Endometrium (tissue), 2 donors: Measurements from ENCODE around the gene PUM2.
"Not testable (repeated sequence)": the region's sequence is repeated elsewhere in the genome, so short reads cannot be mapped to it uniquely, and the experiment has no call there.

Experiments
- FAIRE-seq: peaks from 2 replicates; lab custom pipeline; 2012; peaks lifted over from hg19 to GRCh38; lab: Jason Lieb, UNC
- donor health status: control.
- donor health status: control.

PUM2 gene

DNA sequence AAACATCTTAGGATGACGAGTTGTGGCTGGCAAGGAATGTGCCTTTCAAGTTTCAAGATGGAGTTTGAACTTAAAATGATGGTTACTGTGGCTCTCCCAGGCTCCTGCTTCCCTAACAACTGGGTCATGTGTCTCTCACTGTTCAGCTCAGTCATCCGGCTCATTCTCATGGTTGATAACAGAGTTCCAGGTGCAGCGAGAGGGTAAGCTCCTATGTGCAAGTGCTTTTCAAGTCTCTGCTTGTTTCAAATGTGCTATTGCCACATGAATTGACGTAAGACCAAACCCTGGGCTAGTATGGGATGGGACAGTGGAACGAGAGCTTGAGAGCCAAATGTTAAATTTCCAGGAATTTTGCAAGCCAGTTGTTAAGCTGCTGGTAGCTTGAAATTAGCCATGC lies 19.5 kb upstream of the PUM2 start:
- FAIRE-seq, result no peak

DNA sequence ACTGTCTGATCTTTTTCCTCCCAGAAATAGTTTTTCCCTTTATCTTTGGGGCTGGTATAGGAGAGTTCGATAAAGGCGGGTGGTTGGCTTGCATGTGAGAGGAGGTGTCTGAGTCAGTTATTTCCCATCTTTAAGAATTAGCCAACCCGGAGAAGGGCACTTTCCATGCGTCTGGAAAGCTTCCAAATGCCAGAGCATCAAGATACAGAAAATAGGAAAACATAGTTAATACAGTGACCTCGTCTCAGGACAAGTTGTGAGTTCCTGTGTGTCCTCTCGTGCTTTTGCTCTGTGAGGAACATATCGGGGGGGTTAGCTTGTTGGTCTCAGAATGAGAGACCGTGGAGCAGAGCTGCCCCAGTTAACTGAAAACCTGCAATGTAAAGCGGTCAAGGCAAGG lies 18.7 kb upstream of the PUM2 start:
- FAIRE-seq, result no peak

- FAIRE-seq, result no peak
Measured at GRCh38 chr2:20368706-20369105, 18.1 kb upstream of the PUM2 start.

DNA sequence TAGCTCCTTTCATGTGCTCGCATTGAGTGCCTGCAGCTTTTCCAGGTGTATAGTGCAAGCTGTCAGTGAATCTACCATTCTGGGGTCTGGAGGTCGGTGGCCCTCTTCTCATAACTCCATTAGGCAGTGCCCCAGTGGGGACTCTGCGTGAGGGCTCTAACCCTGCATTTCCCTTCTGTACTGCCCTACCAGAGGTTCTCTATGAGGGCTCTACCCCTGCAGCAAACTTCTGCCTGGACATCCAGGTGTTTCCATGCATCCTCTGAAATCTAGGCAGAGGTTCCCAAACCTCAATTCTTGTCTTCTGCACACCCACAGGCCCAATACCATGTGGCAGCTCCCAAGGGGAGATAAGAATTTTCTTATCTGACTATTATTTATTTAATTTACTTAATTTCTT lies 17.3 kb upstream of the PUM2 start:
- FAIRE-seq, result not testable (repeated sequence)

GRCh38 chr2:20366672-20367116 lies 16.1 kb upstream of the PUM2 start:
- FAIRE-seq, result no peak

- no peak for FAIRE-seq
Measured at GRCh38 chr2:20365249-20365817, 14.7 kb upstream of the PUM2 start.

DNA sequence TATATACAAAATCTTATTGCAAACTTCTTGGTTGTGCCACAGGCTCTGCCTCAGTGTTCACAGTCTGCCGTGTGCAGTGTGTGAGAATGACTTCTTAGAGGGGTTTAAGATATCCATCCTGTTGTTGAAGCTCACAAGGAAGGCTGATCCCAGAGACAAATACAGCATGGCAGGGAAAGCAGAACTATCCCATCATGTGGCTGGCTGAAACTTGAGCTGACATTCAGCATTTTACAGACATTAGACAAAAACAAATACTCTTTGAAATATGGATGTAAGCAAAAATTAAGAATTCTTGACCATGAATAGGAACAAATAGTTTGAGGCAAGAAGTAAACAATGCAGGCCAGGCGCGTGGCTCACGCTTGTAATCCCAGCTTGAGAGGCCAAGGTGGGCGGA lies 12.9 kb upstream of the PUM2 start:
- FAIRE-seq, result no peak

DNA sequence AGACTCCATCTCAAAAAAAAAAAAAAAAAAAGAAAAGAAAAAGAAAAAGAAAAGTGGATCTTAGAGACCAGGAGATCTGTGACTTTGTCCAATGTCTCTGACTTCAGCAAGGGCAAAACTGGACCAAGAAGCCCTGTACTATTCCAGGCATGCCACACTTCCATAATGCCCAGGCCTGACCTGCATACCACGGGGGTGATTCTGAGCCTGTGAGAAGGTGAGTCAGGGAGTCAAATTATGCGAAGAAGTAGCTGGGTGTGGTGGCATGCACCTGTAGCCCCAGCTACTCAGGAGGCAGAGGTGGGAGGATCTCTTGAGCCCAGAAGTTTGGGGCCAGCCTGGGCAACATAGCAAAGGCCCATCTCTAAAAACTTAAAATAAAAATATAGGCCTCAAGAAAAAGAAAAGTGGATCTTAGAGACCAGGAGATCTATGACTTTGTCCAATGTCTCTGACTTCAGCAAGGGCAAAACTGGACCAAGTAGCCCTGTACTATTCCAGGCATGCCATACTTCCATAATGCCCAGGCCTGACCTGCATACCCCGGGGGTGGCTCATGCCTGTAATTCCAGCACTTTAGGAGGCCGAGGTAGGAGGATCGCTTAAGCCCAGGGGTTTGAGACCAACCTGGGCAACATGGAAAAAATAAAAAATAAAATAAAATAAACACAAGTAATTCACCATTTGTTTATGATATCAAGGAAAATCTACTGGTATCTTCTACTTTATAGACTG lies 12.2 kb upstream of the PUM2 start:
- no peak for FAIRE-seq

DNA sequence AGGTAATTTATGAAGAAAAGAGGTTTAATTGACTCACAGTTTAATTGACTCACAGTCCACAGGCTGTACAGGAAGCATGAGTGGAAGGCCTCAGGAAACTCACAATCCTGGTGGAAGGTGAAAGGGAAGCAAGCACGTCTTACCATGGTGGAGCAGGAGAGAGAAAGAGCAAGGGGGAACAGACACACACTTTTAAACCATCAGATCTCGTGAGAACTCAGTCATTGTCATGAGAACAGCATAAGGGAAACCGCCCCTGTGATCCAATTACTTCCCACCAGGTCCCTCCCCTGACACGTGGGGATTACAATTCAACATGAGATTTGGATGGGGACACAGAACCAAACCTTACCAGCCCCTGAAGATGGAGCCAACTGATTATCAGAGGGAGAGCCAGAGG lies 11.2 kb upstream of the PUM2 start:
- no peak for FAIRE-seq

DNA sequence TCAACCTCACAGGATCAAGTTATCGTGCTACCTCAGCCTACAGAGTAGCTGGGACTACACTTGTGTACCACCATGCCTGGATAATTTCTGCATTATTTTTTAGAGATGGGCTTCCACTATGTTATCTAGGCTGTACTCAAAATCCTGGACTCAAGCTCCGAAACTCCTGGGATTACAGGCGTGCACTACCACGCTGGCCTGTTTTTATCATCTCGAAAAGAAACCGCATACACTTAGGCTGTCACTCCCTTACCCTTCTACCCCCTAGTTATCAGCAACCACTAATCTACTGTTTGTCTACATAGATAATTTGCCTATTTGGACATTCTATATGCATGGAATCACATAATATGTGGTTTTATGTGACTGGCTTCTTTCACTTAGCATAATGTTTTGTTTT lies 8.5 kb upstream of the PUM2 start:
- FAIRE-seq, result no peak

- FAIRE-seq, result no peak
Measured at GRCh38 chr2:20357638-20358389, 7.2 kb upstream of the PUM2 start.

DNA sequence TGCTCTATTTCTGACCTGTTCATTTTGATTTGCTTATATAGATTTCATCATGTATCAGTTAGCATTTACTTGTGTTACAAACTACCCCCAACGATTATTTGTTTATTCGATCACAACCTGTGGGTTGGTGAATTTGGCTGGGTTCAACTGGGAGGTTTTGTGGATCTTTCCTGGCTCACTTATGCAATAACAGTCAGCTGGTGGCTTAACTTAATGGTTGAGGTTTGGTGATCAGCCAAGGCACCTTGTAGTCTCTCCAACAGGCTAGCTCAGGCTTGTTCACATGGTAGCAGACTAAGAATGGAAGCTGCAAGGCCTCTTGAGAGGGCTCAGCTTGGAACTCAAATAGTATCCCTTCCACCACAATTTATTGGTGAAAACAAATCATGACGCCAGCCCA lies 5.4 kb upstream of the PUM2 start:
- no peak for FAIRE-seq

DNA sequence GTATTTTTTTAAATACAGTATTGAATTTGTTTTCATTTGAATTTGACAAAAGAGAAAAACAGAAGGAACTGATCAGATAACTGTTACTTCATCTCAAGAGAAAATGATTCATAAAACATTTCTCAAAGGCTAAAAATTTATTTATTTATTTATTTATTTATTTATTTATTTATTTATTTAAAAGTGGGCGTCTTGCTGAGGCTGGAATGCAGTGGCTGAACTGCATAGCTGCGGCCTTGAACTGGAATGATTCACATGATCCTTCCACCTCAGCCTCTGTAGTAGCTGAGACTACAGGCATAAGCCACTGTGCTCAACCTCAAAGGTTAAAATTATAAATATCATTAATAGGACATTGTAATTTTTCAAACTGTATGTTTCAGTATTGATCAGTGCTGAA lies 4.5 kb upstream of the PUM2 start:
- FAIRE-seq, result no peak

- FAIRE-seq, result no peak
Measured at GRCh38 chr2:20353241-20353992, 2.8 kb upstream of the PUM2 start.

- FAIRE-seq, result no peak
Measured at GRCh38 chr2:20352581-20353216, 2.1 kb upstream of the PUM2 start.

- FAIRE-seq, result no peak
Measured at GRCh38 chr2:20352230-20352578, 1.6 kb upstream of the PUM2 start.

- FAIRE-seq, result no peak
Measured at GRCh38 chr2:20351555-20352229, 1.0 kb upstream of the PUM2 start.

DNA sequence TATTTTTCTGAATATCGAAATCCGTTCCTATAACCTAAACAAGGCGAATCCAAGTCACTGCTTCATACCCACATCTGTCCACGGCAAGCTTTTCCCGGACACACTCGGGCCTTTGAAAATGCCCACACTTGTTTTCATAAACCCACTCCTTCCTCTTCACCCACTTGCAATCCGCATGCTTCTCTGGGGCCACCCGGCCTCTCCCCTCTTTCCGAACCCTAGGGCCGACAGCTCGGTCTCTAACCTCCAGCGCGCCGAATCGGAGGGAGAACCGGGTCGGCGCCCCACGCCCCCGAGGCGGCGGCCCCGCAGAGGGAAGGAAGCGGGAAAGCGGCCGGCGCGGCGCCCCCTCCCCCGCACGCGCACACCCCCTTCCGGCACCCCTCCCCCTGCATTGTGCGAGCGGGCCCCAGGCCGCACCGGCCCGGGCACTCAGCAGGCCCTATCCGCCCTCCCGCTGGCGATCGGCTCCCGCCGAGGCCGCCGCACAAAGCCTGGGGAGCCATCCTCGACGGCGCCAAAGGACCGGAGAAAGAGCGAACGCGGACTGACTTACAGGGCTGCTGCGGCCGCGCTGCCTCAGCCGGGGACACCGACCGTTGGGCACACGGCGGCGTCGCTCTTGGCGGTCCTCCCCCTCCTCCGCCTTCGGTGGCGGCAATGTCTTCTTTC lies 467 bp downstream of the PUM2 start:
- no peak for FAIRE-seq

- no peak for FAIRE-seq
Measured at GRCh38 chr2:20349513-20349921, 1.1 kb downstream of the PUM2 start.

DNA sequence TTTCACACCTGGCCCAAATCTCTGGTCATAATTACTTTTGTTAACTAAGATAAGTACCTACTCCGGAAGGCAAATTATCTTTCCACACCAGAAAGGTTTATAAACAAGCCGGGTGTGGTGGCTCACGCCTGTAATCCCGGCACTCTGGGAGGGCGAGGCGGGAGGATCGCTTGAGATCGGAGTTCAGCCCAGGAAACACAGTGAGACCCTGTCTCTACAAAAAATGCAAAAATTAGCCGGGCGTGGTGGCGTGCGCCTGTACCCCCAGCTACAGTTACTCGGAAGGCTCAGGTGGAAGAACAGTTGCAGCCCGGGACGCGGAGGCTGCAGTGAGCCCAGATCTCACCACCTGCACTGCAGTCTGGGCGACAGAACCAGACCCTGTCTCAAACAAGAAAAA lies 2.1 kb downstream of the PUM2 start:
- FAIRE-seq, result no peak
